ENCODE data around the gene TBP.
A peak's percentile ranks its signal among the peaks of the same experiment; 100 is the strongest.
"Not testable (repeated sequence)": the region's sequence is repeated elsewhere in the genome, so short reads cannot be mapped to it uniquely, and the experiment has no call there.

Gene TBP

DNA sequence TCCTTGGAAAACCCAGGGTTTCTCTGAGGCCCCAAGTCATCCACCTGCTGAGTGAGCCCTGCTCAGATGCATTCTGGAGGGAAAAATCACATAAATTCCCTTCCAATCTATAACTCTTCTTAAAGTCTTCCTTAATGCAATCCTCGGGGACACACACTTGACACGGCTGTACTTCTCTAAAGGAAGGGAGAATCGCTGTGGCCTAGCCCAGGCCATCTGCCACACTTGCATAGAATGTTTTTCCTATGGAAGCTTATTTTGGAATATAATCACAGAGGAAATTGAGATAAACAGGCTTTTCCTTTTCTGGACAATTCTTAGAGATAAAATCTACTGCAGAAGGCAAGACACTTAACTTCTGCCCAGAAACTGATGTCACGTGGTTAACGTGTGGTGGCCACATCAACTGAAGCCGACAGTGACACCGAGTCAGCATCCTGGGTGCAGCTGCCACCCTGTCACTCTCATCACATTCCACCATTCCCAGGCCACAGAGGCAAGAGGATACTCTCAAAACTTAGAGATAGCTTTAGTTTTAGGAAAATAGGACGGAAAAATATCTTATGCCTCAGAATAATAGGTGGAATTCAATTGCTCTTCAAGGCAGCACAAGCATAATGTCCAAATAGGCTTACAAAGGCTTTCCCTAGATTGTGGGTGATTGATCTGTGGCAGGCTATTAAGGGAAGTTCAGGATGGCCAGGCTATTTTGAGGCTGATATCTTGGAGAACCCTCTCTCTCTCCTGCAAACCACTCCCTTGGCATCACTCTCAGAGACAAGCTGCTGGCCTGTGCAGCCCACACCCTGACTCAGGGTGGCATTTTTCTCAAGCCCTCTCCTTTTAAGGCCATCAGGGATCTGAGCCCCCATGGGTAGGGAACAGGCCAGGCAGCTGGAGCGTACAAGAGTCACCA, 30.7 kb upstream of the TBP start:
- no peak for TF ChIP-seq ZNF274 (IDR thresholded peaks at IDR 0.05; ENCODE audit: low read depth, low read length)
- no peak overlapping the region for H3K4me3 ChIP-seq (ENCODE audit: low read length)

- H3K4me3 ChIP-seq (ENCODE audit: low read length) = no peak overlapping the region
- TF ChIP-seq ZNF274 (IDR thresholded peaks at IDR 0.05; ENCODE audit: low read depth, low read length) = no peak
These were observed 30.0 kb upstream of the TBP start for GRCh38 chr6:170524172-170524502.

DNA sequence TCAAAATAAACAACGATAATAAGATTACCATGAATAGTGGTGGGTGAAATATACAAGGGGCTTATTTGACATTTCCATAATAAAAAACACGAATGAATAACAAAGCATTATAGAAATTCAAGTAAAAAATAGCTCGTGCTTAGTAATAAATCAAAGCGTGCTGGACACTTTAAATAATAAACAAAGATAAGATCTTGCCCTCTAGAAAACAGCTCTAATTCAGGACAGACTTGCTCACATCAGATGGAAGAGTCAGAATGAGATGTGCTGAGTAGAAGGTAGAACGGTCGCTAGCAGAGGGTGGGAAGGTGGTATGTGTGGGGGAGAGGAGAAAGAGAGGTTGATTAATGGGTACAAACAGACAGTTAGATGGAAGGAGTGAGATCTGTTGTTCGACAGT, 28.4 kb upstream of the TBP start:
- no peak overlapping the region for H3K4me3 ChIP-seq (ENCODE audit: low read length)
- no peak for TF ChIP-seq ZNF274 (IDR thresholded peaks at IDR 0.05; ENCODE audit: low read depth, low read length)

DNA sequence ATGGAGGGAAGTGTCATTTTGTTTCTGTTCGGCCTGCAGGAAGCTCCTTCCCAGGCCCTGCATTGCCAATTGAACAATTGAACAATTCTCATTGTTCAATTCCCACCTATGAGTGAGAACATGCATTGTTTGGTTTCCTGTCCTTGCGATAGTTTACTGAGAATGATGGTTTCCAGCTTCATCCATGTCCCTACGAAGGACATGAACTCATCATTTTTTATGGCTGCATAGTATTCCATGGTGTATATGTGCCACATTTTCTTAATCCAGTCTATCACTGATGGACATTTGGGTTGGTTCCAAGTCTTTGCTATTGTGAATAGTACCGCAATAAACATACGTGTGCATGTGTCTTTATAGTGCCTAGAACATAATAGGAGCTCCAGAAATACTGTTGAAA, 26.2 kb upstream of the TBP start:
- not testable (repeated sequence) for H3K4me3 ChIP-seq (ENCODE audit: low read length)

DNA sequence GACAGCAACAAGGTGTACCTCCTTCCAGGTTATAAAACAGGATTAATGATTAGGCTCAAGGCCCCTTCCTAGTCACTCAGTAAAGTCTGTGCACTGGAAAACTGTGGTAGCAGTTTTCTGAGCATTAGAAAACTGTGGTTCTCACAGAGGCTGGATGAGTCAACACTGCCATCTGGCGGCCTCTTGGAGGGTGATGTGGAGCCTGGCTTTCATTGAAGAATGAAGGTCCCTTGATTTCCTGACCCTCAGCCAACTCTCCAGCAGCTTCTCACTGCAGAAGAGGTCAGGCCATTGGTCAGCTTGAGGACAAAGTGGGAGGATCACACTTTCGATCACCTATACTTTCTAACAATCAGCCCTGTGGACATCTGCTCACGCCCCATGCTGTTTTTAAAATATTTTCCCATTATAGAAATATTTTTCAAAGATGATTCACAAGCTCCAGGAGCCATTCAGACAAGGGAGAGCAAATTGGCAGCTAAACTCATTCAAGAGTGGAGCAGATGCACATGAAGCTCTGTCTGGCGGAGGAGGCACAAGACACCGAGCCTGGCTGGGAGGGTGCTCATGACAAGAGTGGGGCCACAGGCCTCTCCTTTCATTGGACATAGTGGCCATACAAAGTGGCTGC, 24.2 kb upstream of the TBP start:
- no peak overlapping the region for H3K4me3 ChIP-seq (ENCODE audit: low read length)
- no peak for TF ChIP-seq ZNF274 (IDR thresholded peaks at IDR 0.05; ENCODE audit: low read depth, low read length)

DNA sequence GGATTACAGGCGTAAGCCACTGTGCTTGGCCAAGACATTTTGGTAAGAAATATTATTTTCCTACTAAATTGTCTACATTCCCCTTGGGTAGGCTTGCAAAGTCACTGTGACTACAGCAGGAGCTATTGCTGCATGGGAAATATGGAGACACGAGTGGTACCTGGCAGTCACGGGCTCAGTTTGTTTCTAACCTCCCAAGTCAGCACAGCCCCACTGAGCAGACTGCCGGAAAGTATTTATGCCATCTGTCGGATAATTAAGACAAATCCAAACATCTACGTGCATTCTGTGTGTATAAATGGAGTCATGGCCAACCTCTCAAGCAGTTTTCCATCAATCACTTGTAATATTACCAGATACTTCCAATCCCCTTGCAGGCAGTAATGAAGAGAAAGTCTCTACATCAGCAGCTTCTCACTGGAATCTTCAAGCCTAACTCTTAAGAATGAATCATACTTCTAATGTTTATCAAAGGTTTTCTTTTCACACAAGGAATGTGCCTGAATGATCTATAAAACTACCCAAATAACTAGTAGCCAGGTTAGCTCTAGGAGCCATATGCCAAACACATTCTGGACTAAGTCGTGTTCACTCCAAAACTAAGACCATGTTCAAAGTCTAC, 21.2 kb upstream of the TBP start:
- no peak overlapping the region for H3K4me3 ChIP-seq (ENCODE audit: low read length)
- TF ChIP-seq ZNF274 (IDR thresholded peaks at IDR 0.05; ENCODE audit: low read depth, low read length) = no peak

- TF ChIP-seq ZNF274 (IDR thresholded peaks at IDR 0.05; ENCODE audit: low read depth, low read length) = no peak
- H3K4me3 ChIP-seq (ENCODE audit: low read length) = no peak overlapping the region
These were observed 20.4 kb upstream of the TBP start for GRCh38 chr6:170533792-170534191.

DNA sequence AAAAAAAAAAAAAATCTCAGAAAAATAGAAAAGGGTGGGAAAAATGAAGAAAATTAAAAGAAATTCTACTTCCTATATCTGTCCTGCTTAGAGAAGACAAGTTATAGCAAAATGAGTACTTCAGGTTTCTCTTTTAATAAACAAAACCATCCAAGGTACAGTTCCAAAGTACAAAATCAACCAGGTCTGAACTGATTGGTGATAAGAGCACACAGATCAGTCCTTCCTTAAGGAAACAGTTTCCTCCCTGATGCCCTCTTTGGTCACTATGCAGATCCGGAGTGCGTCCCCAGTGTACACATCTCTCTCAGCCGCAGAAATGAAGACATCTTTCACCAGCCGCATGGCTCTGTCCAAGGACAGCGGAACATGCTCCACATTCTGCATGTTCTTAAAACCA, 19.2 kb upstream of the TBP start:
- TF ChIP-seq ZNF274 (IDR thresholded peaks at IDR 0.05; ENCODE audit: low read depth, low read length) = no peak
- H3K4me3 ChIP-seq (ENCODE audit: low read length) = no peak overlapping the region

GRCh38 chr6:170536671-170537070, 17.5 kb upstream of the TBP start:
- no peak overlapping the region for H3K4me3 ChIP-seq (ENCODE audit: low read length)
- TF ChIP-seq ZNF274 (IDR thresholded peaks at IDR 0.05; ENCODE audit: low read depth, low read length) = no peak

DNA sequence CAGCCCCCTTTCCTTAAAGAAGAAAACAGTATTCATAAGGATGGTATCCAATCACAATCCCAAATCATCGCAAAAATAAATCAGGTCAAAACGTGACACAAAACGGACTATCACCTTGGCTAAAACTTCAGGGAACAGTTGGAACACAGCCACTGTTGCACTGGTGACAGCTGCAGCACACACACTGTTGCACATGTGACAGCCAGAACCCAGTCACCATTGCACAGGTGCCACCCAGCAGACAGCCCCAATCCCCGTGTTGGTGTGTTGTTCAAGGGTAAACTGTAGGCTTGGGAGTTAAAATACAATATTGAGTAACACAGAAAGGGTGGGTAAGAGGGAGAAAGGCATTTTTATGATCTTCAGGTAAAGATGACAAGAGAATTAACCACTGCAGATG, 16.8 kb upstream of the TBP start:
- no peak overlapping the region for H3K4me3 ChIP-seq (ENCODE audit: low read length)
- TF ChIP-seq ZNF274 (IDR thresholded peaks at IDR 0.05; ENCODE audit: low read depth, low read length) = no peak

DNA sequence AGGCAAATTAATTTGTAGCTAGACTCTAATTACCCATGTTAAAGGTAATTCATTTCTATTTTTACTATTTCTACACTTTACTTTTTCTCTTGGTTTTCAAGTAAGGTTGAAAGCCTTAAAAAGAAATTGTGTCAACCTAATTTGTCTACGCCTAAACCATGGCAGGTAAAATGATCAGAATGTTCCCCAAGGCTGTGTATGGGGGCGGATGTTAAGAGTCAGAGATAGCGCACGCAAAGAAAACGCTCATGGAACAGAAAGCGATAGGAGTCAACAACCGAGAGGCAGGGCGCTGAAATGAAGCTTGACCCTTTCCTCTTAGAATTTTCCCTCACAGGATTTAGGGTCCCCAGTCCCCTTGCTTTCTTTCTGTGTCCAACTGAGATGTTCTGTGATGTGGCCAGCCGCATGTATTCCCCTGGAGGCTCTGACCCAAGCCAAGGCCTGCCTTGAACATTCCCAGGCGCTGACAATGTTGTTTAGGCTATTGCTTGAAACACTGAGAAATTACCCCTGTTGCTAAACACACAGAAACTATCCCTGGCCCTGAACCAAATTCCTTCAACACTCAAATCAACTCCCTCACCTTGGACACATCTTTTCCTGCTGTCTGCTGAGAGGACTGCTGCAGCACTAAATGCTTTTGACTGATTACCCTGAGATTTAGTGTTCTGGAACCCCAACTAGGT, 12.0 kb upstream of the TBP start:
- TF ChIP-seq ZNF274 (IDR thresholded peaks at IDR 0.05; ENCODE audit: low read depth, low read length) = no peak
- H3K4me3 ChIP-seq (ENCODE audit: low read length) = no peak overlapping the region

DNA sequence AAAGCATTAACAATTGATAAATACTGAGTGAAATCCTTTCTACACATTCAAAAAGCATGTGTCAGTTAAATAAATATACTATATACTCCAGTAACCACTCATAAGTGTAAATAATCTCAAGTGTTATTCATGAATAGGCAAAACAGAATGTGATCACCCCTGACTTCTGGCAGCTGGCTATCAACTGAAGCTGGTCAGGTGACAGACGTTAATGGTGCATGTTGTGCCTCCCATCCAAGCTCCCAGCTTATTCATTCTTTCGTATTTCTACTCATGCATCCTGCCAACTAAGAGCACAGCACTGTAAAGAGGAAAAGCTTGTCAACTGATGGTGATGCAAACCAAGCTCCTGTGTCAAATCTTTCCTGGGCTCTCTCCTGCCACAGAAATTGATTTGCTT, 8.8 kb upstream of the TBP start:
- TF ChIP-seq ZNF274 (IDR thresholded peaks at IDR 0.05; ENCODE audit: low read depth, low read length) = no peak
- no peak overlapping the region for H3K4me3 ChIP-seq (ENCODE audit: low read length)

- peak within 1 kb of the TSS; percentile 99 for H3K4me3 ChIP-seq (ENCODE audit: low read length)
- no peak for TF ChIP-seq ZNF274 (IDR thresholded peaks at IDR 0.05; ENCODE audit: low read depth, low read length)
These were observed 1.2 kb upstream of the TBP start, which contains the start of gene PSMB1 for GRCh38 chr6:170552765-170553533. Gene PSMB1, minus strand, starts transcription at chr6:170553307. Its CDS starts 65 bp downstream, at chr6:170553242.

- peak overlapping the region; percentile 99 for H3K4me3 ChIP-seq (ENCODE audit: low read length)
- TF ChIP-seq ZNF274 (IDR thresholded peaks at IDR 0.05; ENCODE audit: low read depth, low read length) = no peak
These were observed 596 bp upstream of the TBP start for GRCh38 chr6:170553534-170554012.

Data from GM08714 (cell line).